Measurements from ENCODE around the gene ENAH.

- no peak for TF ChIP-seq POLR2A (IDR thresholded peaks at IDR 0.05)
- TF ChIP-seq, protein P1, sequence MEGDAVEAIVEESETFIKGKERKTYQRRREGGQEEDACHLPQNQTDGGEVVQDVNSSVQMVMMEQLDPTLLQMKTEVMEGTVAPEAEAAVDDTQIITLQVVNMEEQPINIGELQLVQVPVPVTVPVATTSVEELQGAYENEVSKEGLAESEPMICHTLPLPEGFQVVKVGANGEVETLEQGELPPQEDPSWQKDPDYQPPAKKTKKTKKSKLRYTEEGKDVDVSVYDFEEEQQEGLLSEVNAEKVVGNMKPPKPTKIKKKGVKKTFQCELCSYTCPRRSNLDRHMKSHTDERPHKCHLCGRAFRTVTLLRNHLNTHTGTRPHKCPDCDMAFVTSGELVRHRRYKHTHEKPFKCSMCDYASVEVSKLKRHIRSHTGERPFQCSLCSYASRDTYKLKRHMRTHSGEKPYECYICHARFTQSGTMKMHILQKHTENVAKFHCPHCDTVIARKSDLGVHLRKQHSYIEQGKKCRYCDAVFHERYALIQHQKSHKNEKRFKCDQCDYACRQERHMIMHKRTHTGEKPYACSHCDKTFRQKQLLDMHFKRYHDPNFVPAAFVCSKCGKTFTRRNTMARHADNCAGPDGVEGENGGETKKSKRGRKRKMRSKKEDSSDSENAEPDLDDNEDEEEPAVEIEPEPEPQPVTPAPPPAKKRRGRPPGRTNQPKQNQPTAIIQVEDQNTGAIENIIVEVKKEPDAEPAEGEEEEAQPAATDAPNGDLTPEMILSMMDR (IDR thresholded peaks at IDR 0.05): no peak
These were observed 203.7 kb downstream of the ENAH start for GRCh38 chr1:225449261-225449660.

All from uterus (tissue), 2 donors.